ENCODE results near the gene PLXDC1.

- TF ChIP-seq, protein P1, sequence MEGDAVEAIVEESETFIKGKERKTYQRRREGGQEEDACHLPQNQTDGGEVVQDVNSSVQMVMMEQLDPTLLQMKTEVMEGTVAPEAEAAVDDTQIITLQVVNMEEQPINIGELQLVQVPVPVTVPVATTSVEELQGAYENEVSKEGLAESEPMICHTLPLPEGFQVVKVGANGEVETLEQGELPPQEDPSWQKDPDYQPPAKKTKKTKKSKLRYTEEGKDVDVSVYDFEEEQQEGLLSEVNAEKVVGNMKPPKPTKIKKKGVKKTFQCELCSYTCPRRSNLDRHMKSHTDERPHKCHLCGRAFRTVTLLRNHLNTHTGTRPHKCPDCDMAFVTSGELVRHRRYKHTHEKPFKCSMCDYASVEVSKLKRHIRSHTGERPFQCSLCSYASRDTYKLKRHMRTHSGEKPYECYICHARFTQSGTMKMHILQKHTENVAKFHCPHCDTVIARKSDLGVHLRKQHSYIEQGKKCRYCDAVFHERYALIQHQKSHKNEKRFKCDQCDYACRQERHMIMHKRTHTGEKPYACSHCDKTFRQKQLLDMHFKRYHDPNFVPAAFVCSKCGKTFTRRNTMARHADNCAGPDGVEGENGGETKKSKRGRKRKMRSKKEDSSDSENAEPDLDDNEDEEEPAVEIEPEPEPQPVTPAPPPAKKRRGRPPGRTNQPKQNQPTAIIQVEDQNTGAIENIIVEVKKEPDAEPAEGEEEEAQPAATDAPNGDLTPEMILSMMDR (IDR thresholded peaks at IDR 0.05): no peak
- TF ChIP-seq POLR2A (IDR thresholded peaks at IDR 0.05): no peak
These were observed 35.1 kb upstream of the PLXDC1 start for GRCh38 chr17:39186481-39187002.

All from uterus (tissue), 2 donors.